ENCODE measurements around the gene HCRT. TPM values are rescaled to one million over a fixed set of nuclear protein-coding genes. Genes with fewer than 3 reads are reported as not detected.
"Not testable (repeated sequence)": the region's sequence is repeated elsewhere in the genome, so short reads cannot be mapped to it uniquely, and the experiment has no call there.

The HCRT gene
- total RNA-seq, 1 experiment from 2014 or later, result not detected

- no peak for ATAC-seq
- H3K36me3 ChIP-seq (ENCODE audit: low read depth, low read length), result no peaks in the 10 kb centered on the region
- H3K9me3 ChIP-seq (ENCODE audit: low read length), result no peaks in the 10 kb centered on the region
- intact Hi-C loops (cut with micrococcal nuclease), result no loop called here
- no peak overlapping the region for H3K27ac ChIP-seq (ENCODE audit: low read length)
- no peaks in the 10 kb centered on the region for H4K20me1 ChIP-seq (ENCODE audit: low read length)
- H3K9ac ChIP-seq (ENCODE audit: low read length), result no peak overlapping the region
- CTCF ChIA-PET, result no interaction called here
- H2AFZ ChIP-seq (ENCODE audit: low read length), result no peak overlapping the region
- POLR2A ChIA-PET (ENCODE audit: unreplicated experiment), result no interaction called here
- H3F3A ChIP-seq (ENCODE audit: low read length, unreplicated experiment), result no peaks in the 10 kb centered on the region
- no peaks in the 10 kb centered on the region for H3K9me2 ChIP-seq (replicated peaks; ENCODE audit: low read length)
- TF ChIP-seq EZH2 (IDR thresholded peaks at IDR 0.05; ENCODE audit: low read length, unreplicated experiment) (no peak), EZH2phosphoT487 (IDR thresholded peaks at IDR 0.05; ENCODE audit: borderline replicate concordance, low read length) (no peak), CTCF (conservative IDR thresholded peaks at IDR 0.05; ENCODE audit: low read depth, low read length) (no peak)
- DNase-seq, result no peak
- H3K4me2 ChIP-seq (ENCODE audit: low read length), result no peak overlapping the region
- no peaks in the 10 kb centered on the region for H3K27me3 ChIP-seq (ENCODE audit: low read length)
- H3K4me3 ChIP-seq (ENCODE audit: low read length), result no peak overlapping the region
- H3K4me1 ChIP-seq (ENCODE audit: insufficient read depth, low read length), result no peaks in the 10 kb centered on the region
- no peaks in the 10 kb centered on the region for H3K79me2 ChIP-seq (ENCODE audit: low read length)
- BruUV-seq (replicated peaks), result no TSS peak
Measured at GRCh38 chr17:42153919-42154742, 31.1 kb downstream of the HCRT start.

- Histone ChIP-seq H3K9me3 (ENCODE audit: low read length) (no peaks in the 10 kb centered on the region), H3K79me2 (ENCODE audit: low read length) (no peaks in the 10 kb centered on the region), H3K36me3 (ENCODE audit: low read depth, low read length) (no peaks in the 10 kb centered on the region), H2AFZ (ENCODE audit: low read length) (no peak overlapping the region), H3K9me2 (replicated peaks; ENCODE audit: low read length) (no peaks in the 10 kb centered on the region), H3F3A (ENCODE audit: low read length, unreplicated experiment) (no peaks in the 10 kb centered on the region), H3K27ac (ENCODE audit: low read length) (no peak overlapping the region), H3K27me3 (ENCODE audit: low read length) (no peaks in the 10 kb centered on the region), H3K4me1 (ENCODE audit: insufficient read depth, low read length) (no peaks in the 10 kb centered on the region), H3K4me3 (ENCODE audit: low read length) (no peak overlapping the region), H4K20me1 (ENCODE audit: low read length) (no peaks in the 10 kb centered on the region), H3K9ac (ENCODE audit: low read length) (no peak overlapping the region), H3K4me2 (ENCODE audit: low read length) (no peak overlapping the region)
- no peak for TF ChIP-seq CTCF (conservative IDR thresholded peaks at IDR 0.05; ENCODE audit: low read depth, low read length)
- TF ChIP-seq EZH2 (IDR thresholded peaks at IDR 0.05; ENCODE audit: low read length, unreplicated experiment), result no peak
- TF ChIP-seq EZH2phosphoT487 (IDR thresholded peaks at IDR 0.05; ENCODE audit: borderline replicate concordance, low read length), result no peak
- DNase-seq, result no peak
- no TSS peak for BruUV-seq (replicated peaks)
- ATAC-seq, result no peak
- ChIA-PET CTCF (no interaction called here), POLR2A (ENCODE audit: unreplicated experiment) (no interaction called here)
- intact Hi-C loops (cut with micrococcal nuclease), result no loop called here
Measured at GRCh38 chr17:42146911-42147607, 38.2 kb downstream of the HCRT start.

- intact Hi-C loops (cut with micrococcal nuclease); BruUV-seq (replicated peaks); H3K4me3 ChIP-seq (ENCODE audit: low read length); H3K9ac ChIP-seq (ENCODE audit: low read length); H4K20me1 ChIP-seq (ENCODE audit: low read length); H3K36me3 ChIP-seq (ENCODE audit: low read depth, low read length); CTCF ChIA-PET; ATAC-seq; H3K9me3 ChIP-seq (ENCODE audit: low read length); H3K27me3 ChIP-seq (ENCODE audit: low read length); H3F3A ChIP-seq (ENCODE audit: low read length, unreplicated experiment); H3K27ac ChIP-seq (ENCODE audit: low read length); POLR2A ChIA-PET (ENCODE audit: unreplicated experiment); H3K4me1 ChIP-seq (ENCODE audit: insufficient read depth, low read length); H3K4me2 ChIP-seq (ENCODE audit: low read length); H2AFZ ChIP-seq (ENCODE audit: low read length); H3K79me2 ChIP-seq (ENCODE audit: low read length); DNase-seq; H3K9me2 ChIP-seq (replicated peaks; ENCODE audit: low read length): not testable (repeated sequence)
Measured at GRCh38 chr17:42143138-42143537, 42.1 kb downstream of the HCRT start.
